GM18508 (cell line): Measurements from ENCODE around the gene POU1F1.
A peak's percentile ranks its signal among the peaks of the same experiment; 100 is the strongest.
"Not testable (repeated sequence)": the region's sequence is repeated elsewhere in the genome, so short reads cannot be mapped to it uniquely, and the experiment has no call there.

Experiments
- ATAC-seq: cut with Tn5 transposase; IDR thresholded peaks from one replicate; pipeline ENCODE4 v1.9.1; 2021; ENCODE audit warnings: moderate number of reproducible peaks; ENCODE audit not compliant: insufficient read depth, unreplicated experiment

Gene POU1F1

GRCh38 chr3:87261925-87262324, 14.5 kb downstream of the POU1F1 start:
- no peak for ATAC-seq

- no peak for ATAC-seq
These were observed 16.1 kb downstream of the POU1F1 start for GRCh38 chr3:87260270-87260669.

GRCh38 chr3:87250009-87250408, 26.4 kb downstream of the POU1F1 start:
- no peak for ATAC-seq

- ATAC-seq = no peak
These were observed 27.6 kb downstream of the POU1F1 start for GRCh38 chr3:87248831-87249230.

- ATAC-seq = not testable (repeated sequence)
These were observed 28.2 kb downstream of the POU1F1 start for GRCh38 chr3:87248231-87248630.

- ATAC-seq = no peak
These were observed 29.0 kb downstream of the POU1F1 start for GRCh38 chr3:87247430-87247773.

- no peak for ATAC-seq
These were observed 29.5 kb downstream of the POU1F1 start for GRCh38 chr3:87246662-87247429.

GRCh38 chr3:87236093-87236492, 40.3 kb downstream of the POU1F1 start:
- ATAC-seq = no peak

- no peak for ATAC-seq
These were observed 42.6 kb downstream of the POU1F1 start for GRCh38 chr3:87233805-87234204.

GRCh38 chr3:87229113-87229512, 47.3 kb downstream of the POU1F1 start:
- ATAC-seq = no peak

- ATAC-seq = no peak
These were observed 48.1 kb downstream of the POU1F1 start for GRCh38 chr3:87228316-87228715.

- no peak for ATAC-seq
These were observed 48.6 kb downstream of the POU1F1 start for GRCh38 chr3:87227835-87228144.

- ATAC-seq = peak; percentile 91
These were observed 49.1 kb downstream of the POU1F1 start, which contains the start of gene CHMP2B for GRCh38 chr3:87227104-87227834. CHMP2B (plus strand) TSS chr3:87227309; CDS start chr3:87227523, 214 bp downstream.

GRCh38 chr3:87225659-87226058, 50.7 kb downstream of the POU1F1 start:
- ATAC-seq = no peak

- ATAC-seq = no peak
These were observed 56.8 kb downstream of the POU1F1 start for GRCh38 chr3:87219611-87220010.

- ATAC-seq = no peak
These were observed 57.8 kb downstream of the POU1F1 start for GRCh38 chr3:87218560-87218959.
